Brain microvascular endothelial cell (primary cell): ENCODE measurements around the gene MTHFD1.

Experiments
- DNase-seq: peaks from one replicate; pipeline ENCODE4 v3.0.0-alpha.2; 2020
- H3K27ac ChIP-seq: fragments of 250-450 bp; sonication (Bioruptor Pico); 2 replicates; pipeline ENCODE4 v1.5.1; 2020; ENCODE audit warnings: mild to moderate bottlenecking, moderate library complexity
- H3K27me3 ChIP-seq: fragments of 250-450 bp; sonication (Bioruptor Pico); replicated peaks from 2 replicates; pipeline ENCODE4 v1.5.1; 2020; ENCODE audit warnings: mild to moderate bottlenecking
- H3K36me3 ChIP-seq: fragments of 250-450 bp; sonication (Bioruptor Pico); replicated peaks from 2 replicates; pipeline ENCODE4 v1.5.1; 2020; ENCODE audit warnings: mild to moderate bottlenecking
- H3K4me3 ChIP-seq: 2 replicates; pipeline ENCODE4 v1.5.1; 2011; ENCODE audit warnings: low read depth, mild to moderate bottlenecking, control low read depth, low read length, moderate library complexity
- CTCF ChIP-seq: IDR thresholded peaks from 2 replicates; pipeline ENCODE4 v1.5.1; 2011; ENCODE audit warnings: low read depth, mild to moderate bottlenecking, moderate library complexity, low read length, control low read depth, inconsistent platforms; ENCODE audit errors: missing control alignments
- in situ Hi-C: cut with HindIII; loops from 2 replicates; pipeline ENCODE4 v1.10.0; 2017; ENCODE audit warnings: low sequenced_read_pairs, low pct_ligation_motif_present

Gene MTHFD1

GRCh38 chr14:64496764-64497163, 108.6 kb downstream of the MTHFD1 start:
- in situ Hi-C loops, result no loop called here
- Histone ChIP-seq H3K27me3 (no peaks in the 10 kb centered on the region), H3K36me3 (no peaks in the 10 kb centered on the region), H3K4me3 (no peak overlapping the region), H3K27ac (no peak overlapping the region)
- no peak for TF ChIP-seq CTCF
- DNase-seq, result no peak

- Histone ChIP-seq H3K27me3 (no peaks in the 10 kb centered on the region), H3K4me3 (no peak overlapping the region), H3K36me3 (no peaks in the 10 kb centered on the region), H3K27ac (no peak overlapping the region)
- no peak for DNase-seq
- TF ChIP-seq CTCF, result no peak
- in situ Hi-C loops, result no loop called here
Observed at GRCh38 chr14:64500088-64500487, 111.9 kb downstream of the MTHFD1 start.

GRCh38 chr14:64501411-64502171, 113.4 kb downstream of the MTHFD1 start:
- H3K36me3 ChIP-seq, result no peaks in the 10 kb centered on the region
- peak; percentile 22 for DNase-seq
- no peak for TF ChIP-seq CTCF
- no peaks in the 10 kb centered on the region for H3K27me3 ChIP-seq
- peak overlapping the region; percentile 18 for H3K4me3 ChIP-seq
- H3K27ac ChIP-seq, result no peak overlapping the region
- in situ Hi-C loops, result no loop called here

GRCh38 chr14:64502456-64502855, 114.3 kb downstream of the MTHFD1 start:
- Histone ChIP-seq H3K27me3 (no peaks in the 10 kb centered on the region), H3K4me3 (peak overlapping the region; percentile 66), H3K36me3 (no peaks in the 10 kb centered on the region), H3K27ac (peak overlapping the region; percentile 98)
- no peak for DNase-seq
- in situ Hi-C loops, result no loop called here
- no peak for TF ChIP-seq CTCF

- Histone ChIP-seq H3K4me3 (peak overlapping the region; percentile 66), H3K27me3 (no peaks in the 10 kb centered on the region), H3K36me3 (no peaks in the 10 kb centered on the region), H3K27ac (peak overlapping the region; percentile 98)
- no peak for DNase-seq
- TF ChIP-seq CTCF, result no peak
- in situ Hi-C loops, result no loop called here
Observed at GRCh38 chr14:64502887-64503433, 114.8 kb downstream of the MTHFD1 start.
